Neural cell (in vitro differentiated cells): ENCODE data around the gene FOXL3. TPM values are rescaled to one million over a fixed set of nuclear protein-coding genes. Genes with fewer than 3 reads are reported as not detected.

Experiments used
- H2AFZ ChIP-seq: fragments of 200-600, 300-800 bp; sonication (generic), shearing (Covaris generic); 2 replicates; pipeline ENCODE4 v1.6.0; 2014; ENCODE audit warnings: low read depth, mild to moderate bottlenecking, antibody characterized with exemption, low read length, moderate library complexity
- H3F3A ChIP-seq: fragments of 200-600 bp; shearing (Covaris generic); 2 replicates; pipeline ENCODE4 v1.6.1; 2016; ENCODE audit warnings: mild to moderate bottlenecking, moderate library complexity, mixed read lengths, antibody characterized with exemption, low read length; ENCODE audit not compliant: insufficient read depth, poor library complexity, severe bottlenecking
- H3K27ac ChIP-seq: fragments of 200-600, 300-800 bp; sonication (generic), shearing (Covaris generic); 2 replicates; pipeline ENCODE4 v1.5.1; 2014; ENCODE audit warnings: mild to moderate bottlenecking, low read length, moderate library complexity
- H3K27me3 ChIP-seq: fragments of 300-800, 200-600 bp; sonication (generic), shearing (Covaris generic); 2 replicates; pipeline ENCODE4 v1.6.0; 2014; ENCODE audit warnings: mild to moderate bottlenecking, low read depth, low read length, moderate library complexity; ENCODE audit not compliant: insufficient read depth
- H3K36me3 ChIP-seq: fragments of 300-800, 200-600 bp; sonication (generic), shearing (Covaris generic); 2 replicates; pipeline ENCODE4 v1.5.1; 2014; ENCODE audit warnings: mild to moderate bottlenecking, antibody characterized with exemption, low read length, moderate library complexity; ENCODE audit not compliant: insufficient read depth
- H3K4me2 ChIP-seq: fragments of 300-800, 200-600 bp; sonication (generic), shearing (Covaris generic); 2 replicates; pipeline ENCODE4 v1.6.0; 2014; ENCODE audit warnings: mild to moderate bottlenecking, low read length
- H3K4me3 ChIP-seq: fragments of 300-800, 200-600 bp; sonication (generic), shearing (Covaris generic); 2 replicates; pipeline ENCODE4 v1.5.1; 2014; ENCODE audit warnings: mild to moderate bottlenecking, low read length, moderate library complexity
- H3K79me2 ChIP-seq: fragments of 200-600 bp; shearing (Covaris generic); replicated peaks from 2 replicates; pipeline ENCODE4 v1.6.0; 2014; ENCODE audit warnings: mild to moderate bottlenecking, low read length, moderate library complexity; ENCODE audit not compliant: insufficient read depth
- H3K9ac ChIP-seq: fragments of 300-800, 200-600 bp; sonication (generic), shearing (Covaris generic); 2 replicates; pipeline ENCODE4 v1.6.1; 2016; ENCODE audit warnings: mild to moderate bottlenecking, low read length, mixed read lengths
- H3K9me2 ChIP-seq: fragments of 200-600 bp; shearing (Covaris generic); 2 replicates; pipeline ENCODE4 v1.6.1; 2016; ENCODE audit warnings: mild to moderate bottlenecking, low read length, mixed read lengths; ENCODE audit not compliant: insufficient read depth
- H3K9me3 ChIP-seq: fragments of 200-600, 300-800 bp; sonication (generic), shearing (Covaris generic); 2 replicates; pipeline ENCODE4 v1.6.1; 2016; ENCODE audit warnings: mild to moderate bottlenecking, mixed run types, low read length, moderate library complexity, mixed read lengths
- H4K20me1 ChIP-seq: fragments of 200-600 bp; shearing (Covaris generic); 2 replicates; pipeline ENCODE4 v1.6.1; 2016; ENCODE audit warnings: mild to moderate bottlenecking, mixed run types; ENCODE audit not compliant: insufficient read depth
- CTCF ChIP-seq: fragments of 450-650 bp; IDR thresholded peaks from 2 replicates; pipeline ENCODE4 v1.5.1; 2014; ENCODE audit warnings: antibody characterized with exemption, mild to moderate bottlenecking, moderate library complexity; ENCODE audit not compliant: poor library complexity, severe bottlenecking
- EP300 ChIP-seq: fragments of 450-650 bp; conservative IDR thresholded peaks from 2 replicates; pipeline ENCODE4 v1.6.1; 2014; ENCODE audit warnings: antibody characterized with exemption, mild to moderate bottlenecking, moderate library complexity; ENCODE audit not compliant: poor library complexity, severe bottlenecking
- EZH2 ChIP-seq: fragments of 200-600, 300-800 bp; shearing (Covaris generic), sonication (generic); IDR thresholded peaks from 2 replicates; pipeline ENCODE4 v1.6.1; 2014; ENCODE audit warnings: antibody characterized with exemption, low read length, borderline replicate concordance, mild to moderate bottlenecking; ENCODE audit not compliant: insufficient read depth, poor library complexity, severe bottlenecking
- POLR2AphosphoS5 ChIP-seq: IDR thresholded peaks from 2 replicates; pipeline ENCODE4 v1.6.1; 2012
- RAD21 ChIP-seq: fragments of 450-650 bp; conservative IDR thresholded peaks from 2 replicates; pipeline ENCODE4 v1.6.1; 2014; ENCODE audit warnings: antibody characterized with exemption, mild to moderate bottlenecking, moderate library complexity
- REST ChIP-seq: IDR thresholded peaks from 2 replicates; pipeline ENCODE4 v1.6.1; 2012; ENCODE audit warnings: borderline replicate concordance
- SMC3 ChIP-seq: fragments of 450-650 bp; conservative IDR thresholded peaks from 2 replicates; pipeline ENCODE4 v1.6.1; 2014; ENCODE audit warnings: antibody characterized with exemption, mild to moderate bottlenecking, moderate library complexity; ENCODE audit not compliant: poor library complexity
- TAF1 ChIP-seq: IDR thresholded peaks from 2 replicates; pipeline ENCODE4 v1.6.1; 2012; ENCODE audit warnings: low read depth
- polyA plus RNA-seq: library from polyadenylated mRNA; depleted of rRNA; stranded (reverse); fragments of >200 nt; gene quantifications from 2 replicates; pipeline ENCODE4 v1.2.3, GENCODE V29; 2014

Gene FOXL3
- polyA plus RNA-seq, 1 donor from 2014 or later = not detected

GRCh38 chr7:294440-295154 is 4.6 kb downstream of the FOXL3 start:
- no peaks in the 10 kb centered on the region for H3K9me2 ChIP-seq
- H4K20me1 ChIP-seq = no peaks in the 10 kb centered on the region
- no peak overlapping the region for H2AFZ ChIP-seq
- H3F3A ChIP-seq = no peaks in the 10 kb centered on the region
- H3K4me3 ChIP-seq = no peak overlapping the region
- H3K27me3 ChIP-seq = peaks cover 24% of the 10 kb centered on the region
- H3K27ac ChIP-seq = no peak overlapping the region
- H3K79me2 ChIP-seq = no peaks in the 10 kb centered on the region
- no peak overlapping the region for H3K4me2 ChIP-seq
- H3K9ac ChIP-seq = no peak overlapping the region
- TF ChIP-seq POLR2AphosphoS5 (no peak), SMC3 (no peak)
- H3K9me3 ChIP-seq = no peaks in the 10 kb centered on the region
- H3K36me3 ChIP-seq = no peaks in the 10 kb centered on the region

GRCh38 chr7:295155-296154 is 5.5 kb downstream of the FOXL3 start:
- Histone ChIP-seq H3K36me3 (no peaks in the 10 kb centered on the region), H4K20me1 (no peaks in the 10 kb centered on the region), H3K27me3 (peaks cover 15% of the 10 kb centered on the region), H3K79me2 (no peaks in the 10 kb centered on the region), H3K27ac (no peak overlapping the region), H2AFZ (no peak overlapping the region), H3K4me3 (no peak overlapping the region), H3K4me2 (no peak overlapping the region), H3F3A (no peaks in the 10 kb centered on the region), H3K9me3 (no peaks in the 10 kb centered on the region), H3K9me2 (no peaks in the 10 kb centered on the region), H3K9ac (no peak overlapping the region)
- TF ChIP-seq CTCF (no peak), SMC3 (no peak), EZH2 (no peak), EP300 (no peak), TAF1 (no peak), POLR2AphosphoS5 (no peak), REST (no peak), RAD21 (no peak)
